ENCODE results near the gene AFAP1L2.

AFAP1L2 gene

DNA sequence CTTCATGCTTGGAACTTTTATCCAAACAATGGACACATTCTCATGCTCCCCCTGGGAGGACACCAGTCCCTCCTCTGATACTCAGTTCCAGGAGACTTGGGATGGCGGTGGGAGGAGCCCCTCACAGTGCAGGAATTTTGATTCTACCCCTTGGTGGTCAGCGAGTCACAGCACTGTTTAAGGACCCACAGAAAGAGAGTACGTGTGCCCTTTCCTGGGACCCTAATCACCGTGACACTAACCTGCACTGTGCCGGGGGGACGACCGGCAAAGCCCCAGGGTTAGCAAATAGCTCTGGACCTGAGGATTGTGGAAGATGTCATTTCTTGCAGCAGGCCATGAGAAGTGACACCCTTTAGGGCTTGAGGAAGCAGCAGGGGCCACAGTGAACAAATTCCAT is 10.4 kb downstream of the AFAP1L2 start:
- H3K27me3 ChIP-seq: no peaks in the 10 kb centered on the region
- DNase-seq: no peak
- TF ChIP-seq, protein P1, sequence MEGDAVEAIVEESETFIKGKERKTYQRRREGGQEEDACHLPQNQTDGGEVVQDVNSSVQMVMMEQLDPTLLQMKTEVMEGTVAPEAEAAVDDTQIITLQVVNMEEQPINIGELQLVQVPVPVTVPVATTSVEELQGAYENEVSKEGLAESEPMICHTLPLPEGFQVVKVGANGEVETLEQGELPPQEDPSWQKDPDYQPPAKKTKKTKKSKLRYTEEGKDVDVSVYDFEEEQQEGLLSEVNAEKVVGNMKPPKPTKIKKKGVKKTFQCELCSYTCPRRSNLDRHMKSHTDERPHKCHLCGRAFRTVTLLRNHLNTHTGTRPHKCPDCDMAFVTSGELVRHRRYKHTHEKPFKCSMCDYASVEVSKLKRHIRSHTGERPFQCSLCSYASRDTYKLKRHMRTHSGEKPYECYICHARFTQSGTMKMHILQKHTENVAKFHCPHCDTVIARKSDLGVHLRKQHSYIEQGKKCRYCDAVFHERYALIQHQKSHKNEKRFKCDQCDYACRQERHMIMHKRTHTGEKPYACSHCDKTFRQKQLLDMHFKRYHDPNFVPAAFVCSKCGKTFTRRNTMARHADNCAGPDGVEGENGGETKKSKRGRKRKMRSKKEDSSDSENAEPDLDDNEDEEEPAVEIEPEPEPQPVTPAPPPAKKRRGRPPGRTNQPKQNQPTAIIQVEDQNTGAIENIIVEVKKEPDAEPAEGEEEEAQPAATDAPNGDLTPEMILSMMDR (IDR thresholded peaks at IDR 0.05; ENCODE audit: low read depth, low read length): no peak
- no peak overlapping the region for H3K4me3 ChIP-seq (ENCODE audit: low read depth, low read length)
- H3K4me1 ChIP-seq: no peaks in the 10 kb centered on the region
- no peaks in the 10 kb centered on the region for H3K36me3 ChIP-seq
- H3K9me3 ChIP-seq: no peaks in the 10 kb centered on the region

DNA sequence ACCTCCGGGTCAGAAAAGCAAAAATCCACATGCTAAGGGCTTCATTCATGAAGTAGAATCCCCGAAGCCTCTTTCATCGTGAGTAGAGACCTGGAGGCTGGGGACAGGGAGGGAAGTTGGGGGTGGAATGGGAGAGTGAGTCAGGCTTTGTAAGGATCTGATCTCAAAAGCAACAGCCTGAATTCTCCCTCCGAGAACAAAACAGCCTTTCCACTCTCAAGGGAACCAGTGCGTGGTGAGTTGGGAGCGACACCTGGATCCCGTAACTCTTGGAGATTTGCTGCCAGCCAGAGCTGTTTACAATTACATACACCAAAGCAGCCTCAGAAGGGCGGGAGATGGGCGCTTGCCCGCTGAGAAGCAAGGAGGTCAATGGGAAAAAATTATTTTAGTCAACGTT is 10.8 kb downstream of the AFAP1L2 start:
- Histone ChIP-seq H3K9me3 (no peaks in the 10 kb centered on the region), H3K27me3 (no peaks in the 10 kb centered on the region), H3K36me3 (no peaks in the 10 kb centered on the region), H3K4me1 (no peaks in the 10 kb centered on the region), H3K4me3 (ENCODE audit: low read depth, low read length) (no peak overlapping the region)
- DNase-seq: no peak
- TF ChIP-seq, protein P1 (IDR thresholded peaks at IDR 0.05; ENCODE audit: low read depth, low read length): no peak

DNA sequence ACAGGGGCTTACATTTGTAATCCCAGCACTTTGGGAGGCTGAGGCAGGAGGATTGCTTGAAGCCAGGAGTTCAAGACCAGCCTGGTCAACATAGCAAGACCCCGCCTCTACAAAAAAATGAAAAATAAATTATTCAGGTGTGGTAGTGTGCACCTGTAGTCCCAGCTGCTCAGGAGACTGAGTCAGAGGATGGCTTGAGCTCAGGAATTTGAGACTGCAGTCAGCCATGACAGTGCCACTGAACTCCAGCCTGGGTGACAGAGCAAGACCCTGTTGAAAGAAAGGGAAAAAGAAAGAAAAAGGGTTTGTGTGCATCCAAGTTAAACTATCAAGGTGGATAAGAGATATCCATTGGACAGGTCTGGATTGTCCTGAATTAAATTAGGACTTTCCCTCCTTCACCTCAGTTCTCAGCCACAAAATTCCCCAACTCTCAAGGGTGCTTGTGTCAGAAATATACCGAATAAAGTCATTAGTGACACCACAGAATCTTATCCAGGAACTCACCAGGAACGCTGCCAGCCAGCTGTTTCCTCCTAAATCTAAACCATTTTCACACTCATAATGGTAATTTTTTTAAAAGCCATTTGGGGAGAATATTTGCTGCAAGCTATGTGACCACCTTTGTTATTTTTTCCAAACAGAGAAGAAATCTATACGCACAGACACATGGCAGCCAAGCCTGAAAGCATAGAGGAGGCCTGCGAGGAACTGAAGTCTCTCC is 12.0 kb downstream of the AFAP1L2 start:
- DNase-seq: no peak
- no peaks in the 10 kb centered on the region for H3K27me3 ChIP-seq
- TF ChIP-seq, protein P1 (IDR thresholded peaks at IDR 0.05; ENCODE audit: low read depth, low read length): no peak
- no peaks in the 10 kb centered on the region for H3K9me3 ChIP-seq
- no peak overlapping the region for H3K4me3 ChIP-seq (ENCODE audit: low read depth, low read length)
- H3K4me1 ChIP-seq: no peaks in the 10 kb centered on the region
- no peaks in the 10 kb centered on the region for H3K36me3 ChIP-seq

DNA sequence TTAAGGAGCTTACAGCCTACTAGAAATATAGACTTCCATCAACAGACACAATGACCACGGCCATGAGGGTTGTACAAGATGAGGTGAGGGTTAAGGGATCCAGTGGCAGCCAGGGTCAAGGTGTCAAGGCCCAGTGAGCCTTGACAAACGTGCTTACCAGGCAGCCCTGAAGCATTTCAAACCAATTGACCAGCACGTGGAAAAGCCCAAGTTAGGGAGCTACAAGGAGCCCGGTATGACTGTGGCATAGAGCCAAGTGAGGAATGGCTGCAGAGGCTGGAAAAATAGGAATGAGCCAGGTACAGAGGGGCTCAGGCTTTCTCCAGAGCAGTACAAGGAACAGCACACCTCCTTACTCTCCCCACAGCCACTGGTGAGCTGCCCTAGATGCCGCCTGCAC is 12.7 kb downstream of the AFAP1L2 start:
- no peaks in the 10 kb centered on the region for H3K36me3 ChIP-seq
- TF ChIP-seq, protein P1 (IDR thresholded peaks at IDR 0.05; ENCODE audit: low read depth, low read length): no peak
- no peaks in the 10 kb centered on the region for H3K9me3 ChIP-seq
- H3K27me3 ChIP-seq: no peaks in the 10 kb centered on the region
- no peak overlapping the region for H3K4me3 ChIP-seq (ENCODE audit: low read depth, low read length)
- no peak for DNase-seq
- H3K4me1 ChIP-seq: no peaks in the 10 kb centered on the region

DNA sequence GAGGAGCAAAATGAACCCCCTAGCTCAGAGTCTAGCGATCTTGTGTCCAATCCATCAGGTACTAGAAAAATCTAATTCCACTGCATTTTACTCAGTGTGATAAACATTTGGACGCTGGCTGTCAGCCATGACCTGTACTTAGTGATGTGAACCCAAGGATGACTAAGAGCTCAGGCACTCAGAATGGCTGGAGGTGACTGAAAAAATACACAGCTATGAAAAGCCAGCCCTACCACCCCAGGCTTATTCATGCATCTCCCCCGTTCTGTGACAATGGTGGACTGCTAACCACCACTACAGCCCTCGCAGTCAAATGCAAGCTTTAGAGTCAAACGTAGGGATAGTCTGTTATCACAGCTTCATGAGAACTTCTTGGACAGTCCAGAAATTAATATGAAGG is 14.9 kb downstream of the AFAP1L2 start:
- TF ChIP-seq, protein P1 (IDR thresholded peaks at IDR 0.05; ENCODE audit: low read depth, low read length): no peak
- no peak for DNase-seq
- Histone ChIP-seq H3K9me3 (no peaks in the 10 kb centered on the region), H3K27me3 (no peaks in the 10 kb centered on the region), H3K4me3 (ENCODE audit: low read depth, low read length) (no peak overlapping the region), H3K4me1 (no peaks in the 10 kb centered on the region), H3K36me3 (no peaks in the 10 kb centered on the region)

DNA sequence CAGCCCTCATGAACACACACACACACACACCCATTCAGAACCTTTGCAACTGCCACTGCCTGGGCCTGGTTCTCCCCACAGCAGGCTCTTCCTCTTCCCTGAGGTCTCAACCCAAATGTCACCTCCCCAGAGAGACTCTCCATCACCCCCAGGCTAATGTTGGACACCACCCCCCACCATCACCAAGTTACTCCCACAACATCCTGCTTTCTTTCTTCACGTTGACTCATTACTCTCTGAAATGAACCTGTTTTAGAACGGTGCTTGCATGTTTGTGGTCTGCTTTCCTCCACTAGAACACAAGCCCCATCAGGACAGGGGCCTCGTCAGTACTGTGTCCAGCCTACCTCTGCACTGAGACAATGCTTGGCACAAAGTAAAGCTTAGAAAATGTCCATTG is 16.0 kb downstream of the AFAP1L2 start:
- H3K4me1 ChIP-seq: no peaks in the 10 kb centered on the region
- H3K36me3 ChIP-seq: no peaks in the 10 kb centered on the region
- H3K9me3 ChIP-seq: no peaks in the 10 kb centered on the region
- H3K27me3 ChIP-seq: no peaks in the 10 kb centered on the region
- no peak overlapping the region for H3K4me3 ChIP-seq (ENCODE audit: low read depth, low read length)
- no peak for DNase-seq
- TF ChIP-seq, protein P1 (IDR thresholded peaks at IDR 0.05; ENCODE audit: low read depth, low read length): no peak

Measured in BE2C (cell line).